Fibroblast of lung (primary cell): Measurements from ENCODE around the gene AHCYL1. TPM values are rescaled to one million over a fixed set of nuclear protein-coding genes. Genes with fewer than 3 reads are reported as not detected.

ENCODE experiments used
- DNase-seq, 2 donors: peaks; one replicate each; pipeline versions ENCODE4 v3.0.0 to v3.0.0-alpha.2; 2010; ENCODE audit warnings: low read depth in 2 of 2
- H2AFZ ChIP-seq: 2 replicates; pipeline ENCODE4 v1.5.1; 2012; ENCODE audit warnings: low read length, control low read depth, inconsistent platforms
- H3K27ac ChIP-seq: 2 replicates; pipeline ENCODE4 v1.5.1; 2011; ENCODE audit warnings: low read length, control low read depth; ENCODE audit not compliant: insufficient read depth
- H3K27me3 ChIP-seq: 2 replicates; pipeline ENCODE4 v1.5.1; 2011; ENCODE audit warnings: mild to moderate bottlenecking, low read length; ENCODE audit not compliant: control insufficient read depth, insufficient read depth
- H3K36me3 ChIP-seq: 2 replicates; pipeline ENCODE4 v1.5.1; 2011; ENCODE audit warnings: low read length; ENCODE audit not compliant: control insufficient read depth, insufficient read depth
- H3K4me1 ChIP-seq: 2 replicates; pipeline ENCODE4 v1.5.1; 2011; ENCODE audit warnings: low read length; ENCODE audit not compliant: control insufficient read depth, insufficient read depth; ENCODE audit errors: extremely low read depth
- H3K4me2 ChIP-seq: 2 replicates; pipeline ENCODE4 v1.5.1; 2011; ENCODE audit warnings: low read length, control low read depth; ENCODE audit not compliant: insufficient read depth; ENCODE audit errors: extremely low read depth
- H3K4me3 ChIP-seq, 4 experiments: fragments of 200-600 bp in 1 of 4; sonication (generic) in 1 of 4; replicated peaks in 1 of 4; 2 replicates each; pipeline ENCODE4 v1.5.1; 2011 to 2016; ENCODE audit warnings: low read length in 4 of 4, low read depth in 3 of 4, mild to moderate bottlenecking in 3 of 4, control low read depth in 2 of 4, inconsistent platforms in 1 of 4, mixed read lengths in 1 of 4; ENCODE audit not compliant: insufficient read depth in 1 of 4; ENCODE audit errors: control extremely low read depth in 1 of 4
- H3K79me2 ChIP-seq: 2 replicates; pipeline ENCODE4 v1.5.1; 2012; ENCODE audit warnings: mild to moderate bottlenecking, low read length, inconsistent platforms; ENCODE audit not compliant: control insufficient read depth, insufficient read depth
- H3K9ac ChIP-seq: 2 replicates; pipeline ENCODE4 v1.5.1; 2011; ENCODE audit warnings: mild to moderate bottlenecking, low read length, control low read depth; ENCODE audit not compliant: insufficient read depth
- H3K9me3 ChIP-seq: 2 replicates; pipeline ENCODE4 v1.5.1; 2012; ENCODE audit warnings: low read depth, low read length; ENCODE audit not compliant: control insufficient read depth, insufficient read depth
- H4K20me1 ChIP-seq: 2 replicates; pipeline ENCODE4 v1.5.1; 2011; ENCODE audit warnings: low read length; ENCODE audit not compliant: control insufficient read depth, insufficient read depth; ENCODE audit errors: extremely low read depth
- EZH2 ChIP-seq: IDR thresholded peaks from 2 replicates; pipeline ENCODE4 v1.5.1; 2012; ENCODE audit warnings: low read length, control low read depth, mild to moderate bottlenecking; ENCODE audit errors: missing control alignments
- polyA plus RNA-seq, 2 donors: library from polyadenylated mRNA; depleted of rRNA in 1 of 2; stranded (reverse) in 1 of 2; unstranded in 1 of 2; fragments of >200 nt; gene quantifications; 2 replicates each; pipeline ENCODE4 v1.2.1, GENCODE V29; 2011 to 2012; ENCODE audit warnings: missing spikeins in 1 of 2
- total RNA-seq: library from RNA; depleted of rRNA; stranded (reverse); fragments of >200 nt; gene quantifications from 2 replicates; pipeline ENCODE4 v1.2.1, GENCODE V29; 2014
- TF ChIP-seq, protein P1 (sequence below), 2 donors: IDR thresholded peaks in 1 of 2; conservative IDR thresholded peaks in 1 of 2; 1 replicate in 1 of 2; 2 replicates in 1 of 2; pipeline ENCODE4 v1.5.1; 2011 to 2012; ENCODE audit warnings: low read length in 2 of 2, control low read depth in 1 of 2, inconsistent platforms in 1 of 2, low read depth in 1 of 2, mild to moderate bottlenecking in 1 of 2

Gene AHCYL1
- total and polyA plus RNA-seq, 2 donors (not counting 1 experiment from before 2014, with no cell fraction given), result 70.5 to 83.3 TPM

DNA sequence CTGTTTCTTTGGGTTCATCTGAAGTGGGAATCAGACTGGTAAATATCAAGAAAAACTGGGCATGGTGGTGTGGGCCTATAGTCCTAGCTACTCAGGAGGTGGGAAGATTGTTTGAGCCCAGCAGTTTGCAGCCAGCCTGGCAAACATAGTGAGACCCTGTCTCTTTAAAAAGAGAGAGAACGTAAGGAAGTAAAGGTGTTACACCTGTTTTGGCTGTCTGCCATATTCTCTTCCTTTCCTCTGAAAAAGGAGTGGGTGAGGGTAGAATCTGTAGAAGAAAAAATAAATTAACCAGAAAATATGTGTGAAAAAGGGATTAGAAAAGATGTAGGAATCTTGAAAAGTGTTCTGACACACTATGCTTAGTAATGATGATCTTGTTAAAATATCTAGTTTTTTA is 20.0 kb downstream of the AHCYL1 start:
- H3K36me3 ChIP-seq, result peaks cover 3% of the 10 kb centered on the region
- peaks cover 22% of the 10 kb centered on the region for H3K4me1 ChIP-seq
- no peaks in the 10 kb centered on the region for H3K27me3 ChIP-seq
- H2AFZ ChIP-seq, result no peak overlapping the region
- peak overlapping the region; percentile 73 for H3K27ac ChIP-seq
- peak overlapping the region; percentile 87 for H3K4me2 ChIP-seq
- no peaks in the 10 kb centered on the region for H3K9me3 ChIP-seq
- H3K4me3 ChIP-seq, result peak overlapping the region in 3 of 4 experiments; percentile 20 to 37 (median 37)
- H4K20me1 ChIP-seq, result no peaks in the 10 kb centered on the region
- H3K9ac ChIP-seq, result peak overlapping the region; percentile 14
- DNase-seq, result no peak
- TF ChIP-seq, protein P1, sequence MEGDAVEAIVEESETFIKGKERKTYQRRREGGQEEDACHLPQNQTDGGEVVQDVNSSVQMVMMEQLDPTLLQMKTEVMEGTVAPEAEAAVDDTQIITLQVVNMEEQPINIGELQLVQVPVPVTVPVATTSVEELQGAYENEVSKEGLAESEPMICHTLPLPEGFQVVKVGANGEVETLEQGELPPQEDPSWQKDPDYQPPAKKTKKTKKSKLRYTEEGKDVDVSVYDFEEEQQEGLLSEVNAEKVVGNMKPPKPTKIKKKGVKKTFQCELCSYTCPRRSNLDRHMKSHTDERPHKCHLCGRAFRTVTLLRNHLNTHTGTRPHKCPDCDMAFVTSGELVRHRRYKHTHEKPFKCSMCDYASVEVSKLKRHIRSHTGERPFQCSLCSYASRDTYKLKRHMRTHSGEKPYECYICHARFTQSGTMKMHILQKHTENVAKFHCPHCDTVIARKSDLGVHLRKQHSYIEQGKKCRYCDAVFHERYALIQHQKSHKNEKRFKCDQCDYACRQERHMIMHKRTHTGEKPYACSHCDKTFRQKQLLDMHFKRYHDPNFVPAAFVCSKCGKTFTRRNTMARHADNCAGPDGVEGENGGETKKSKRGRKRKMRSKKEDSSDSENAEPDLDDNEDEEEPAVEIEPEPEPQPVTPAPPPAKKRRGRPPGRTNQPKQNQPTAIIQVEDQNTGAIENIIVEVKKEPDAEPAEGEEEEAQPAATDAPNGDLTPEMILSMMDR (conservative IDR thresholded peaks at IDR 0.05 in 1 of 2, IDR thresholded peaks at IDR 0.05 in 1 of 2; ENCODE audit: low read depth in 1 of 2, low read length in 2 of 2), result no peak
- TF ChIP-seq EZH2, result no peak
- peaks cover 31% of the 10 kb centered on the region for H3K79me2 ChIP-seq

DNA sequence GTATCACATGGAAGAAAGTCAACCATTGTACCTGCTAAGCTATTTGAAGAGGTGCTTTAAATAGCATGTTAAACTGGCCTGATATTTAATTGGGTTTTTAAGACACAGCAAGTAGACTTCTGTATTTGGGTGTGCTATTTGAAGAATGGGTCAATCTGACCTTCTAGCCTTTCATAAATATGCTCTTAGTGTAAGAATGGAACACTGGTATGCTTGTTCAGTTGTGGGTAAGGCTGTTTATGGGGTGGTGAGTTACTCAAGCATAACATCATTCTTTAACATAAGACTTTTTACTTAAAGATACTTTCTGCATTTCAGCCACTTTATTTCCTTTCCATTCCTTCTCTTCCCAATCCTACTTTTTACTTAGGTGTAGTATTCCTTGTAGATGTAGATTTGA is 21.4 kb downstream of the AHCYL1 start:
- no peak for TF ChIP-seq EZH2
- TF ChIP-seq, protein P1 (conservative IDR thresholded peaks at IDR 0.05 in 1 of 2, IDR thresholded peaks at IDR 0.05 in 1 of 2; ENCODE audit: low read depth in 1 of 2, low read length in 2 of 2), result no peak
- no peaks in the 10 kb centered on the region for H3K9me3 ChIP-seq
- H3K4me1 ChIP-seq, result peaks cover 22% of the 10 kb centered on the region
- peaks cover 25% of the 10 kb centered on the region for H3K79me2 ChIP-seq
- no peaks in the 10 kb centered on the region for H3K27me3 ChIP-seq
- peak overlapping the region; percentile 38 for H3K4me2 ChIP-seq
- peaks cover 3% of the 10 kb centered on the region for H3K36me3 ChIP-seq
- H3K4me3 ChIP-seq, result no peak overlapping the region
- DNase-seq, result peak; percentile 44 to 51
- no peak overlapping the region for H3K27ac ChIP-seq
- H3K9ac ChIP-seq, result no peak overlapping the region
- H2AFZ ChIP-seq, result no peak overlapping the region
- H4K20me1 ChIP-seq, result no peaks in the 10 kb centered on the region

DNA sequence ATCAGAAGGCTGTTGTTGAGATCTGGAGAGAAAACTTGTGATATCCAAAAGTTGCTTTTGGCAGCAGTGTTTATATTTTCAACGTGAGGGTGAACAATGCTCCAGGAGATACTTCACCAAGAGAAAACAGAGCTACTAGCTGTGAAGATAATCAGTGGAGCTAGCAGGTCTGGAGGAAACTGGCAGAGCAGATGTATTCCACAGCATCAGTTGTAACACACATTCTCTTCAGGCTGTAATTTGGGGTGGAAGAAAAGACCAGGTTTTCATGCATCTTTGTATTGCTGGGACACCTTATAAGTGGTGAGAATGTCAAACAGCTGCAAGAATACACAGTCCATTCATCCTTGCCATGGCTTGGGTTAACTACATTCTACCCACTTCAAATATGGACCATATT is 22.0 kb downstream of the AHCYL1 start:
- no peak for DNase-seq
- no peak overlapping the region for H3K4me2 ChIP-seq
- no peaks in the 10 kb centered on the region for H3K9me3 ChIP-seq
- no peak overlapping the region for H3K9ac ChIP-seq
- H3K4me1 ChIP-seq, result peaks cover 22% of the 10 kb centered on the region
- no peak overlapping the region for H3K4me3 ChIP-seq
- H4K20me1 ChIP-seq, result no peaks in the 10 kb centered on the region
- no peaks in the 10 kb centered on the region for H3K27me3 ChIP-seq
- no peak overlapping the region for H3K27ac ChIP-seq
- TF ChIP-seq EZH2, result no peak
- TF ChIP-seq, protein P1 (conservative IDR thresholded peaks at IDR 0.05 in 1 of 2, IDR thresholded peaks at IDR 0.05 in 1 of 2; ENCODE audit: low read depth in 1 of 2, low read length in 2 of 2), result no peak
- peaks cover 25% of the 10 kb centered on the region for H3K79me2 ChIP-seq
- no peak overlapping the region for H2AFZ ChIP-seq
- peaks cover 3% of the 10 kb centered on the region for H3K36me3 ChIP-seq
